ENCODE measurements around the gene EIF2AK3.
A peak's percentile ranks its signal among the peaks of the same experiment; 100 is the strongest.
"Not testable (repeated sequence)": the region's sequence is repeated elsewhere in the genome, so short reads cannot be mapped to it uniquely, and the experiment has no call there.

The EIF2AK3 gene

GRCh38 chr2:88627055-88627855 is at the start of gene EIF2AK3:
Gene EIF2AK3 (minus strand): TSS chr2:88627464. CDS start chr2:88627274, 190 bp downstream.
- DNase-seq (ENCODE audit: low spot score), result peak; percentile 100

- no peak for DNase-seq (ENCODE audit: low spot score)
Measured at GRCh38 chr2:88673363-88673762, 46.1 kb upstream of the EIF2AK3 start.

- DNase-seq (ENCODE audit: low spot score), result no peak
Measured at GRCh38 chr2:88671786-88672427, 44.6 kb upstream of the EIF2AK3 start.

GRCh38 chr2:88669482-88670214 is 42.4 kb upstream of the EIF2AK3 start:
- no peak for DNase-seq (ENCODE audit: low spot score)

- no peak for DNase-seq (ENCODE audit: low spot score)
Measured at GRCh38 chr2:88668862-88669261, 41.6 kb upstream of the EIF2AK3 start.

- DNase-seq (ENCODE audit: low spot score), result no peak
Measured at GRCh38 chr2:88667219-88667618, 40.0 kb upstream of the EIF2AK3 start.

GRCh38 chr2:88666576-88666975 is 39.3 kb upstream of the EIF2AK3 start:
- no peak for DNase-seq (ENCODE audit: low spot score)

- DNase-seq (ENCODE audit: low spot score), result no peak
Measured at GRCh38 chr2:88660622-88661021, 33.4 kb upstream of the EIF2AK3 start.

GRCh38 chr2:88659538-88659915 is 32.3 kb upstream of the EIF2AK3 start:
- DNase-seq (ENCODE audit: low spot score), result no peak

- DNase-seq (ENCODE audit: low spot score), result no peak
Measured at GRCh38 chr2:88658881-88659537, 31.7 kb upstream of the EIF2AK3 start.

GRCh38 chr2:88658326-88658725 is 31.1 kb upstream of the EIF2AK3 start:
- no peak for DNase-seq (ENCODE audit: low spot score)

- no peak for DNase-seq (ENCODE audit: low spot score)
Measured at GRCh38 chr2:88657131-88657530, 29.9 kb upstream of the EIF2AK3 start.

GRCh38 chr2:88656690-88657089 is 29.4 kb upstream of the EIF2AK3 start:
- no peak for DNase-seq (ENCODE audit: low spot score)

GRCh38 chr2:88654714-88655113 is 27.4 kb upstream of the EIF2AK3 start:
- DNase-seq (ENCODE audit: low spot score), result no peak

GRCh38 chr2:88651646-88652045 is 24.4 kb upstream of the EIF2AK3 start:
- DNase-seq (ENCODE audit: low spot score), result no peak

GRCh38 chr2:88645291-88645882 is 18.1 kb upstream of the EIF2AK3 start:
- DNase-seq (ENCODE audit: low spot score), result not testable (repeated sequence)

GRCh38 chr2:88642278-88642677 is 15.0 kb upstream of the EIF2AK3 start:
- no peak for DNase-seq (ENCODE audit: low spot score)

GRCh38 chr2:88641330-88641729 is 14.1 kb upstream of the EIF2AK3 start:
- no peak for DNase-seq (ENCODE audit: low spot score)

GRCh38 chr2:88639865-88640264 is 12.6 kb upstream of the EIF2AK3 start:
- no peak for DNase-seq (ENCODE audit: low spot score)

- no peak for DNase-seq (ENCODE audit: low spot score)
Measured at GRCh38 chr2:88638743-88639142, 11.5 kb upstream of the EIF2AK3 start.

- DNase-seq (ENCODE audit: low spot score), result no peak
Measured at GRCh38 chr2:88638123-88638650, 10.9 kb upstream of the EIF2AK3 start.

GRCh38 chr2:88637464-88637863 is 10.2 kb upstream of the EIF2AK3 start:
- DNase-seq (ENCODE audit: low spot score), result no peak
